ENCODE data around the gene FBXL16. TPM values are rescaled to one million over a fixed set of nuclear protein-coding genes. Genes with fewer than 3 reads are reported as not detected.

FBXL16 gene
- total RNA-seq, 1 experiment from 2014 or later: 1.0 TPM

- DNase-seq (ENCODE audit: low spot score): no peak
Observed at GRCh38 chr16:734981-735881, 29.6 kb upstream of the FBXL16 start.

DNA sequence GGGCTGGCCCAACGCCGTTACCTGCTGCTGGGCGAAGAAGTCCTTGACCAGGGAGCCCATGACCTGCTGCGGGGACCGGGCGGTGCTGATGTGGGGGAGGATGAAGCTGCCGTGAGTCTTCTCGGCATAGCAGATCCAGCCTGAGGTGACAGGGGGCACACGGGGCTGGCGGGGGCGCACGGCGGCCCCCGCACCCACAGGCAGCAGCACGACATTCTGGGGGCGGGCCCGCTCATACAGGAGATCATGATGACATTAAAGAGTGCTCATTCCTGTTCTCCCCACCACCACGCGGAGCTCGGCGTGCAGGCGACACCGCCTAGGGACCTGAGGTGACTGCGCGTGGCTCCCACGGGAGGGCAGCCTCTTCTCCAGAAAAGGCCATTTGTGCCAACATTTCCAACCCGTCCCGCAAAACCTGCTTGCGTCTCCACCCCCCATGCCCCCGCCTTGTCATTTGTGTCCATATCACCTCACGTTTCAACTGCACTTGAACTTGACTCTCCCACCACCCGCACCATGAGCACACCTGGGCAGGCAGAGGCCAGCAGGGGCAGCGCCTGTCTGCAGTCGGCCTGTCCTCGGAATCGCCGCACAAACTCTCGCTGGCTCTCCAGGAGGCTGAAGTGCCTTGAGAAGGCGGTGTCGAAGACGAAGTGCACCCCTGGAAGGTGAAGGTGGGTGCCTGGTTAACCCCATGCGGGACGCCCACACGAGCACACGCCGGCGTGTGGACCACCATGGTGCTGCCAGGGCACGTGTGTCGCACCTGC, 28.8 kb upstream of the FBXL16 start:
- no peak for DNase-seq (ENCODE audit: low spot score)

DNA sequence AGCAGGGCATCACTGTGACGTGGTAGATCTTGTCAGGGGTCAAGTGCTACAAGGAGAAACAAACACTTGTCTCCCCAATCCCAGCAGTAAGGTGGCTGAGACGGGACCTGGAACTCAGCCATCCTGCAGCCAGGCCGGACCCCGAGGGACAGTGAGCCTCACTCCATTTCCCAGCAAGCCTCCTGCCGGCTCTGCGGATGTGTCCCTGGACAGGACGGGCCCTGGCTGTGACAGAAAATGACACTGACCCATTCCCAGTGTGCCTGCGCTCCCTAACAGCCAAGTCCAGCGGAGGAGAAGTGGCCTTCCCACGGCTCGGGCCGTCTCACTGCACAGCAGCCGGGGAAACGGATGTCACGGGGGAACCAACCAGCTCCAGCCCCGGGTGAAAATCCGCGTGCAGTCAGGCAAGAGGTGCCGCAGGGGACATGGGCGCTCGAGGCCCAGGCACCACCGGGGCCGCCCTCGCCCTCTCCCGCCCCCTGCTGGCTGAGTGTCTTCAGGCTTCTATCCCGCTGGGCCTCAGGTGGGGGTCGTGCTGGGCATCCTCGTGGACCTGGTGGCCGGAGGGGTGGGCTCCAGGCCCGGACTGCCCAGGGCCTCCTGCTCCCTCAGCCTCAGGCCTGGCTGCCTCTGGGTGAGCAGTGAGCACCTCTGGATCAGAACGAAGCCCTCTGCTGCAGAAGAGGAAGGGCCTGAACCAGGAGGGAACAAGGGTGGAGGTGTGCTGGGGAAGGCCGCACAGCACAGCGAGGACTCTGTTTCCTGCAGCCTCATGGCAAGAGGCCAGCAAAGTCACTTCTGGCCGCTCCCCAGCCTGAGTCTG, 28.0 kb upstream of the FBXL16 start:
- DNase-seq (ENCODE audit: low spot score): no peak

DNA sequence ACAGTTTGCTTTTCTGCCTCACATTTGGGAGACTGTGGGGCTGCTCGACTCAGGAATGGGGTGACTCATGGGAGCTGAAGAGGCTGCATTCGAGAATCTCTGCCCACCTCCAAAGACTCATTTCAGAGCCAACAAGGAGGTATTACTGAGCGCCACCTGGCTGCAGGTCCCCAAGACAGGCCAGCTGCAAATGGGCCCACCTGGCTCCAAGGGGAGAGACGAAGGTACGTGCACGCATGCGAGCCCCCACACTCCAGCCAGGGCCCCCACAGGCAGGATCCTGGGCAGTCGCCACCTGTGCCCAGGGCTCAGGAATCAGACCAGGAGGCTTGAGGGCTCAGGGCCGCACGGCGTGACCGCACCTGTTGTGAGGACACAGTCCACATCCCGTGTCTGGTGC, 27.3 kb upstream of the FBXL16 start:
- DNase-seq (ENCODE audit: low spot score): no peak

DNA sequence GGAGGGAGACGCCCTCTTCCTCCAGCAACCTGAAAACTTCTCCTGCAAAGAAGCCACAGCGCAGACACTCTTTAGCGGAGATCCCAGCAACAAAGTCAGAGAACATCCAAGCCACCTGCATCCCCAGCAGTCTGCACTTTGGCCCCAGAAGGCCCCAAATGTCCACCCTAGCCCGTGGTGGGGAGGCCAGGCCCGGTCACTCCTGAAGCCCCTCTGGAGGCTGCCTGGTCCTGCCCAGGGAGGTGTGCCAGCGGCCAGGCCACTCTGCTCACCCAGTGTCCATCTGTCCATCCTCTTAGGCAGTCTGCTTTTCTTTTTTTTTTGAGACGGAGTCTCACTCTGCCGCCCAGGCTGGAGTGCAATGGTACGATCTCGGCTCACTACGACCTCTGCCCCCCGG, 26.7 kb upstream of the FBXL16 start:
- DNase-seq (ENCODE audit: low spot score): no peak

DNA sequence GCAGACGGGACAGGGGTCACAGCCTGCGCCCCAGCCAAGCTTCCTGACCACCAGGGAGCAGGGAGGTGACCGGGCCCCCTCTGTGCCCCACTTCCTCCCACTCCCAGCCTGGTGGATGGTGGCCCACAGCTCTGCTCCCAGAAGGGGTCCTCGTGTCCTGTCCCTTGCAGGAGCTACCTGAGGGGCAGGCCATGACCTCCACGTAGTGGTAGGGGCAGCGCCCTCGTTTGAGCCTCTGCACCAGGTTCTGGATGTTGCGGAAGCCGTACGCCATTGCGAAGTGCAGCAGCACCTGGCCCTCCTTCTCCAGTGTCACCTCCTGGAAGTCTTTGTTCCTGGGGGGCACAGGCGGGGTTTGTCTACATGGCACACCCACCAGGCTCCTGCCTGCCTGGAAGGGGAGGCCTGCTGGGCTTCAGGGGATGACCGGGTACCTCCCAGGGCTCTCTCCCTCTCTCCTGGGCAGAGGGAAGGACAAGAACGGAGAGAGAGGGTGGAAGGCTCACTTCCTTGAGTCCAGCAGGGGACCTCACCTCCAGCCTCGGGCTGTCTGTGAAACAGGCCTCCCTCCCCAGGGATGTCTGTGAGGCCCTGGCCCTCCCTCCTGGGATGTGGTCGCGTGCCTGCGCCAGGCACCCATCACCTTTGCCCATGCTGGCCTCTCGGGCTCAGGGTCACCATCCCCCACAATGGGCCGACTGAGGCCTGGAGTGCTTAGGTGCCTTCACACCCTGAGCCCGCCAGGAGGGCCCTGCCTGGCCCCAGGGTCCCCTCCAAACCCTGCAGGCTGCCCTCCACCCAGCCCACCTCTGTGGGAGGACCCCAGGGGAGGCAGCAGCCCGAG, 25.3 kb upstream of the FBXL16 start:
- DNase-seq (ENCODE audit: low spot score): no peak

- DNase-seq (ENCODE audit: low spot score): no peak
Observed at GRCh38 chr16:729768-730665, 24.4 kb upstream of the FBXL16 start.

DNA sequence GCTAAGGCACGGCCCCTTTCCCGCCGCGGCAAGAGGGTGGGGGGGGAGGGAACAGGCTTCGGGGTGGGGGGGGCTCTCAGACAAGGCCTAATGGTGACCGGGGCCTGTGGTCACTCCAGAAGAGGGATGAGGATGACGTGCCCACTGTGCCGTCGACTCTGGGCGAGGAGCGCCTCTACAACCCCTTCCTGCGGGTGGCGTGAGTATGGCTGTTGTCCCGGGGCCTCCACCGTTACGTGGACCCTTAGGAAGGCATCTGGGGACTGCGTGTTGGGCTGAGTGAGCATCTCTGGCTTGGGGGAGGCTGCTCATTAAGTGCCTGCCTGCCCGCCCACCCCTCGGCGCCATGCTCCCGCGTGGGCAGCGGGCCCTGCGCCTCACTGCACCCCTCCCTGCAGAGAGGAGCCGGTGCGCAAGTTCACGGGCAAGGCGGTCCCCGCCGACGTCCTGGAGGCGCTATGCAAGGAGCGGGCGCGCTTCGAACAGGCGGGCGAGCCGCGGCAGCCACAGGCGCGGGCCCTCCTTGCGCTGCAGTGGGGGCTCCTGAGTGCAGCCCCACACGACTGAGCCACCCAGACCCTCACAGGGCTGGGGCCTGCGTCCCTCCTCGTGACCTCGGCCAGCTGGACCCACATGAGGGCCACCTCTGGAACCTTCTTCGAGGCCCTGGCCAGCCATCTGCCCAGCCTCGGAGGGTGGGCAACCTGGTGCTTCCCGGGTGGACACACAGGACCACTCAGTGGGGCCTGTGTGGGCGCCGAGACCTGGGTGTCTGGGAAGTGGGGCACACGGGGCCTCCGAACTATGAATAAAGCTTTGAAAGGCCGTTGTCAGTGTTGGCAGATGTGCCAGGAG, 23.5 kb upstream of the FBXL16 start:
- no peak for DNase-seq (ENCODE audit: low spot score)

DNA sequence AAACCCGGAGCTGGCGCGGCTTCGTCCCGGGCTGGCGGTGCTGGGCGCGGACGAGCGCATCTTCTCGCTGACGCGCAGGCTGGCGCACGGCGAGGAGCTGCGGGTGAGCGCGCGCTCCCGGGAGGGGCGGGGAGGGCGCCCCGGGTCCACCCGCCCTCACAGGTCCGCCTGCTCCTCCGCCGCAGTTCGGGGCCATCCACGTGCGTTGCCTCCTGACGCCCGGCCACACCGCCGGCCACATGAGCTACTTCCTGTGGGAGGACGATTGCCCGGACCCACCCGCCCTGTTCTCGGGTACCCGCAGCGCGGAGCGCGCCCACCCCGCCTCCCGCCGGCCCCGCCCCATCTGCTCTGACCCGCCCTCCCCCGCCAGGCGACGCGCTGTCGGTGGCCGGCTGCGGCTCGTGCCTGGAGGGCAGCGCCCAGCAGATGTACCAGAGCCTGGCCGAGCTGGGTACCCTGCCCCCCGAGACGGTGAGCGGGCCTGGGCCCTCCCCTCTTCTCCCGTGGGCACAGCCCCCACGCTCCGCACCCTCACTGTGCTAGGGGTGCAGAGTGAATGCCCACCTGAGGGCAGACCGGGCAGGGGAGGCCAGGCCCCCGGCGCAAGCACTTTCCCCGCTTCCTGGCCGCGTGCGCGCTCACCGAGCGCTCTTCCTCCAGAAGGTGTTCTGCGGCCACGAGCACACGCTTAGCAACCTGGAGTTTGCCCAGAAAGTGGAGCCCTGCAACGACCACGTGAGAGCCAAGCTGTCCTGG, 22.7 kb upstream of the FBXL16 start:
- DNase-seq (ENCODE audit: low spot score): peak; percentile 88

DNA sequence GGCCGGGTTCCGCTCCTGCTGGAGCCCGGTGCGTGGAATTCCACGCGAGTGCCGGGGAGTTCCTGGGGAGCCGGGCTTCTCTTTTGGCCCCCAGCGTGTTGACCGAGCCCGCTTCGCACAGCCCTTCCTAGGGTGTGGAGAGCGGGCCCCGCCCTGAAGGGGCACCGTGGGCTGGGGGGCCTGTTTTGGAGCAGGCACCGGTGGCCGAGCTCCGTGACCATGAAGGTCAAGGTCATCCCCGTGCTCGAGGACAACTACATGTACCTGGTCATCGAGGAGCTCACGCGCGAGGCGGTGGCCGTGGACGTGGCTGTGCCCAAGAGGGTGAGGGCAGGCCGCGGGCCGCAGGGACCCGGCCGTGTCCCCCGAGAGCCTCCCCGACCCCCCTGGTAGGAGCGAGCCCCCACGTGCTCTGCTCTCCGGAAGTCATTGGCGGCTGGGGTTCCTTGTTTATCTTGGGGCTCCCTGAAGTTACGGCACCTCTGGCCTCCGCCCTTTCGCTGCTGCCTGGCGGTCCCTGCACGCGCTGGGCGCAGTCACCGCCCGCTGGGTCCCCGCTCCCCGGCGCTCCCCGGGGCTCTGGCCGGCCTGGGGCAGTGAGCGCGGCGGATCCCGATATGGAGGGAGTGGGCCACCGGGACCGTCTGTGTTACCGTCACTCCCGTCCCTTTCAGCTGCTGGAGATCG, 21.8 kb upstream of the FBXL16 start:
- DNase-seq (ENCODE audit: low spot score): no peak

DNA sequence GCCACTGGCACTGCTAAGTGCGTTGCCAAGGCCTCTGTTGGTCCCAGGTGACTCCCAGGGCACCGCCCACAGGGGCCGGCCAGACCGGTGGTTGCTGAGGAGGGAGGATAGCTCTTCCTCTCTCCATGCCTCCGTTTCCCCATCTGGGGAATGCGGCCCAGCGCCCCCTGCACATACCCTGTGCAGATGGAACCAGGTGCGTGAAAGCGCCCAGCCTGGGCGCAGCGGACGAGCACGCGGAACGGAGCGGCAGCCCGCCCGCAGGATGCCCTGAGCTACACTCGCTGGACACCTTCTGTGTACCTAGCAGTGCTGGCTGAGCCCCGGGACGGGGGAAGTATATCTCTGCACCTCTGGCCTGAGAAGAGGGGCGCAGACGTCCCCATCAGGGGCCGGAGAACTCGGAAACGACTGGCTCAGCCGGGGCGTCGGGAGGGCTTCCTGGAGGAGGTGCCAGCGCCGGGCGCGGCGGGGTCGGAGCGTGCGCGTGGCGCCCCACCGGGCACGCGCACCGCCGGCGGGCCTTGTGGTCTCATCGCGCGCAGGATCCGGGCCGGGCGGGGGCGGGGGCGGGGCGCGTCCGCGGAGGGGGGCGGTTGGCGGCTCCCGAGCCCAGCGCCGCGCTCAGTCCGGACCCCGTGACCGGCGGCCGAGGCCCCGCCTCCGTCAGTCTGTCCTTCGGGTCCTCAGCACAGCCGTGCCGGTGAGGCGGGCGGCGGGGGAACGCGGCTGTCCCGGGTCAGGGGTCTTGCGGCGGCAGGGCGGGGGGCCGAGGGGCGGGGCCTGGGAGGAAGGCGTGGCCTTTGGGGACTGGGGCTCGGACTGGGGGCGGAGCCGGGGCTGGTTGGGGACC, 21.1 kb upstream of the FBXL16 start, which contains the start of the genes CCDC78 and HAGHL:
Gene CCDC78, minus strand, starts transcription at position 6 of the 853 bp plus-strand sequence. CDS start 76 bp downstream, outside the sequence.
Gene HAGHL, plus strand, starts transcription at position 669 of the 853 bp plus-strand sequence. CDS start 404 bp downstream, outside the sequence.
- DNase-seq (ENCODE audit: low spot score): peak; percentile 45

DNA sequence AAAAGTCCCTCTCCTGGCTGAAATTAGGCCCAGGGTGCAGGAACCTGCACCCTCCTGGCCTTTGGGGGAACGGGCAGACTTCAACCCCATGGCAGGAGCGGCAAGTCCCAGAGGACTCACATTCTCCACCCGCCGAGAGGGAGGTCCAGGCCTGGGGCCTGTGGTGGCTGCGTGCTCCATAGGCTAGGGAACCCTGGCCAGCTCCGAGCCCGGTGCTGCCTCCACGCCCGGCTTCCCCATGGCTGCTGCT, 20.5 kb upstream of the FBXL16 start:
- DNase-seq (ENCODE audit: low spot score): no peak

GRCh38 chr16:725463-726187, 20.0 kb upstream of the FBXL16 start:
- DNase-seq (ENCODE audit: low spot score): no peak

DNA sequence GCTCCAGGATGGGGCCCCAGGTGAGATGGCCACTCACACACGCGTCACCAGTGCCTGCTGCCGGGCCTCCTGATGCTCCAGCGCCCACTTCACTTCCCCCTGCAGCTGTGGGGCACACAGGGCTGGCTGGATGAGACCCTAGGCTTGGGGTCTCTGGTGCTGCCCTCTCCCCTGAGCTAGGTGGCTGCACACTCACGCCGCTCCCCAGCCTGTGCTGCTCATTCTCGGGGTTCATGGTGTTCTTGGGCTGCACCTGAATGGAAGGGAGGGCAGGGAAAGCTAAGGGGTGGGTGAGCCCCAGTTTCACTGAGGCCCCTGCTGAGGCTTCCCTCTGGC, 19.4 kb upstream of the FBXL16 start:
- DNase-seq (ENCODE audit: low spot score): no peak

- DNase-seq (ENCODE audit: low spot score): no peak
Observed at GRCh38 chr16:724188-725040, 18.8 kb upstream of the FBXL16 start.

All from H4 (cell line).